Esophagus squamous epithelium (tissue), 5 donors: Measurements from ENCODE around the gene SLC35F3. TPM values are rescaled to one million over a fixed set of nuclear protein-coding genes. Genes with fewer than 3 reads are reported as not detected.

Experiments
- DNase-seq: peaks from one replicate; lab custom pipeline; 2025; lab: John Stamatoyannopoulos, UW
- H3K27ac ChIP-seq, 4 donors: fragments of 200-600 bp; sonication (generic); one replicate each; pipeline ENCODE4 v1.5.1; 2016 to 2019; ENCODE audit warnings: mild to moderate bottlenecking in 1 of 4
- H3K27me3 ChIP-seq, 4 donors: fragments of 200-600 bp; sonication (generic); 1 replicate in 3 of 4; 2 replicates in 1 of 4; pipeline versions ENCODE4 v1.5.1 to v1.6.0; 2017 to 2021; ENCODE audit warnings: antibody characterized with exemption in 1 of 4
- H3K36me3 ChIP-seq, 3 donors: fragments of 200-600 bp; sonication (generic); one replicate each; pipeline ENCODE4 v1.5.1; 2016 to 2019
- H3K4me1 ChIP-seq, 3 donors: fragments of 200-600 bp; sonication (generic); one replicate each; pipeline ENCODE4 v1.5.1; 2017 to 2019
- H3K4me3 ChIP-seq, 4 donors: fragments of 200-600 bp; sonication (generic); 1 replicate in 3 of 4; 2 replicates in 1 of 4; pipeline ENCODE4 v1.5.1; 2016 to 2019; ENCODE audit warnings: mild to moderate bottlenecking in 2 of 4, moderate library complexity in 1 of 4
- H3K9me3 ChIP-seq, 3 donors: fragments of 200-600 bp; sonication (generic); one replicate each; pipeline ENCODE4 v1.5.1; 2016 to 2019
- CTCF ChIP-seq, 6 experiments: fragments of 450-650 bp in 4 of 6; fragments of 200-600 bp in 2 of 6; sonication (generic) in 2 of 6; IDR thresholded peaks; one replicate each; pipeline ENCODE4 v1.5.1; 2016 to 2019; ENCODE audit warnings: antibody characterized with exemption in 6 of 6, mild to moderate bottlenecking in 4 of 6, moderate library complexity in 4 of 6
- POLR2A ChIP-seq, 4 donors: fragments of 450-650 bp; IDR thresholded peaks; one replicate each; pipeline ENCODE4 v1.6.1; 2017; ENCODE audit warnings: antibody characterized with exemption in 4 of 4, mild to moderate bottlenecking in 4 of 4, moderate library complexity in 3 of 4
- WGBS, 2 donors: methylation state at CpG; one replicate each; pipeline ENCODE4 v1.1.5; 2018; 5-methylcytosine and 5-hydroxymethylcytosine counted together
- intact Hi-C: fragments of 100-400 bp; cut with DNase I; formaldehyde crosslinking; loops from one replicate; pipeline ENCODE4 v1.15.0; 2022
- total RNA-seq, 4 donors: library from RNA; depleted of rRNA; stranded (reverse); fragments of >200 nt; gene quantifications; one replicate each; pipeline ENCODE4 v1.1.0, GENCODE V29; 2016
- donor health status: DM: yes; HTN: yes; CAD: no.

The SLC35F3 gene
- total RNA-seq, 4 donors from 2014 or later = 0.13 to 0.99 (median 0.55) TPM

GRCh38 chr1:233945979-233946378 is 41.5 kb downstream of the SLC35F3 start:
- no peak for DNase-seq
- 89% methylated on average over 2 of the region's 2 CpGs for WGBS, 2 donors
- H3K36me3 ChIP-seq = no peaks in the 10 kb centered on the region
- intact Hi-C loops = no loop called here
- no peaks in the 10 kb centered on the region for H3K4me1 ChIP-seq
- H3K27ac ChIP-seq = no peak overlapping the region
- no peak overlapping the region for H3K4me3 ChIP-seq
- TF ChIP-seq CTCF (IDR thresholded peaks at IDR 0.05) (no peak), POLR2A (IDR thresholded peaks at IDR 0.05) (no peak)
- no peaks in the 10 kb centered on the region for H3K27me3 ChIP-seq
- peaks cover 0 to 6% (median 0%) of the 10 kb centered on the region in 3 donors for H3K9me3 ChIP-seq

GRCh38 chr1:233946724-233947123 is 42.2 kb downstream of the SLC35F3 start:
- 85 to 92% methylated on average over 1 of the region's 1 CpG for WGBS, 2 donors
- DNase-seq = no peak
- Histone ChIP-seq H3K4me1 (no peaks in the 10 kb centered on the region), H3K27me3 (no peaks in the 10 kb centered on the region), H3K4me3 (no peak overlapping the region), H3K27ac (no peak overlapping the region), H3K36me3 (no peaks in the 10 kb centered on the region), H3K9me3 (peaks cover 0 to 13% (median 0%) of the 10 kb centered on the region in 3 donors)
- no peak for TF ChIP-seq POLR2A (IDR thresholded peaks at IDR 0.05)
- no peak for TF ChIP-seq CTCF (IDR thresholded peaks at IDR 0.05)
- intact Hi-C loops = no loop called here

GRCh38 chr1:233951804-233952203 is 47.3 kb downstream of the SLC35F3 start:
- no peak for DNase-seq
- WGBS, 2 donors = 46 to 59% methylated on average over 1 of the region's 1 CpG
- Histone ChIP-seq H3K27ac (no peak overlapping the region), H3K9me3 (peaks cover 0 to 21% (median 6%) of the 10 kb centered on the region in 3 donors), H3K4me3 (no peak overlapping the region), H3K27me3 (no peaks in the 10 kb centered on the region), H3K36me3 (no peaks in the 10 kb centered on the region), H3K4me1 (no peaks in the 10 kb centered on the region)
- TF ChIP-seq CTCF (IDR thresholded peaks at IDR 0.05) (no peak), POLR2A (IDR thresholded peaks at IDR 0.05) (no peak)
- intact Hi-C loops = no loop called here

GRCh38 chr1:233957691-233958090 is 53.2 kb downstream of the SLC35F3 start:
- no peak for TF ChIP-seq CTCF (IDR thresholded peaks at IDR 0.05)
- no peak for TF ChIP-seq POLR2A (IDR thresholded peaks at IDR 0.05)
- Histone ChIP-seq H3K36me3 (no peaks in the 10 kb centered on the region), H3K27me3 (peaks cover 0 to 4% (median 0%) of the 10 kb centered on the region in 4 donors), H3K27ac (no peak overlapping the region), H3K9me3 (peaks cover 0 to 5% (median 0%) of the 10 kb centered on the region in 3 donors), H3K4me3 (no peak overlapping the region), H3K4me1 (no peaks in the 10 kb centered on the region)
- WGBS, 2 donors = 80 to 83% methylated on average over 4 of the region's 4 CpGs
- intact Hi-C loops = no loop called here
- DNase-seq = no peak

- 38 to 45% methylated on average over 3 of the region's 3 CpGs for WGBS, 2 donors
- H3K4me1 ChIP-seq = no peaks in the 10 kb centered on the region
- peaks cover 0 to 5% (median 0%) of the 10 kb centered on the region in 3 donors for H3K9me3 ChIP-seq
- H3K36me3 ChIP-seq = no peaks in the 10 kb centered on the region
- H3K27ac ChIP-seq = no peak overlapping the region
- no peak overlapping the region for H3K4me3 ChIP-seq
- DNase-seq = no peak
- TF ChIP-seq POLR2A (IDR thresholded peaks at IDR 0.05) (no peak), CTCF (IDR thresholded peaks at IDR 0.05) (no peak)
- peaks cover 0 to 4% (median 0%) of the 10 kb centered on the region in 4 donors for H3K27me3 ChIP-seq
- intact Hi-C loops = no loop called here
These were observed 54.6 kb downstream of the SLC35F3 start for GRCh38 chr1:233959102-233959501.
